Erythroblast (primary cell): ENCODE data around the gene ARHGDIA.

ENCODE experiments used
- DNase-seq, 2 experiments: peaks; one replicate each; lab custom pipeline; 2025; lab: John Stamatoyannopoulos, UW
- GATA1 ChIP-seq: IDR thresholded peaks from 2 replicates; pipeline ENCODE4 v1.6.1; 2011; ENCODE audit warnings: low read depth, mild to moderate bottlenecking, control low read depth, low read length, moderate library complexity
- POLR2A ChIP-seq: IDR thresholded peaks from 2 replicates; pipeline ENCODE4 v1.6.1; 2011; ENCODE audit warnings: mild to moderate bottlenecking, low read length

ARHGDIA gene

GRCh38 chr17:81858967-81859905, 11.9 kb downstream of the ARHGDIA start:
- TF ChIP-seq POLR2A (peak; percentile 22), GATA1 (no peak)
- peak; percentile 76 to 83 for DNase-seq

- no peak for DNase-seq
- no peak for TF ChIP-seq POLR2A
- no peak for TF ChIP-seq GATA1
These were observed 12.8 kb downstream of the ARHGDIA start for GRCh38 chr17:81858170-81858966.

- peak in 1 of 2 experiments; percentile 32 for DNase-seq
- TF ChIP-seq POLR2A (no peak), GATA1 (no peak)
These were observed 16.0 kb downstream of the ARHGDIA start for GRCh38 chr17:81854974-81855774.

- TF ChIP-seq POLR2A (no peak), GATA1 (no peak)
- DNase-seq: no peak
These were observed 18.9 kb downstream of the ARHGDIA start for GRCh38 chr17:81852237-81852636.

- DNase-seq: no peak
- TF ChIP-seq POLR2A (no peak), GATA1 (no peak)
These were observed 19.7 kb downstream of the ARHGDIA start for GRCh38 chr17:81851423-81851822.

GRCh38 chr17:81849457-81849856, 21.7 kb downstream of the ARHGDIA start:
- DNase-seq: no peak
- TF ChIP-seq GATA1 (no peak), POLR2A (no peak)

GRCh38 chr17:81846743-81847689, 24.1 kb downstream of the ARHGDIA start:
- no peak for DNase-seq
- TF ChIP-seq POLR2A: no peak
- TF ChIP-seq GATA1: no peak

- TF ChIP-seq GATA1 (no peak), POLR2A (no peak)
- DNase-seq: no peak
These were observed 25.0 kb downstream of the ARHGDIA start for GRCh38 chr17:81845881-81846742.

GRCh38 chr17:81845361-81845760, 25.8 kb downstream of the ARHGDIA start:
- TF ChIP-seq GATA1: no peak
- TF ChIP-seq POLR2A: no peak

GRCh38 chr17:81844887-81845286, 26.2 kb downstream of the ARHGDIA start:
- DNase-seq: no peak
- TF ChIP-seq GATA1: no peak
- TF ChIP-seq POLR2A: no peak

More at GRCh38 chr17:81845361-81845760, 25.8 kb downstream of the ARHGDIA start:
- no peak for DNase-seq

- TF ChIP-seq GATA1: no peak
- TF ChIP-seq POLR2A: no peak
- DNase-seq: no peak
These were observed 26.7 kb downstream of the ARHGDIA start for GRCh38 chr17:81844327-81844851.
